MM.1S (cell line): ENCODE data around the gene USP33.

ENCODE experiments used
- DNase-seq: peaks from one replicate; pipeline ENCODE4 v3.0.0-alpha.2; 2015
- H2AFZ ChIP-seq: fragments of 300-600 bp; sonication (generic); 2 replicates; pipeline ENCODE4 v1.6.0; 2016; ENCODE audit warnings: antibody characterized with exemption, low read length
- H3F3A ChIP-seq: fragments of 300-600 bp; sonication (generic); 2 replicates; pipeline ENCODE4 v1.6.1; 2016; ENCODE audit warnings: mild to moderate bottlenecking, antibody characterized with exemption, low read length, moderate library complexity, mixed read lengths; ENCODE audit not compliant: insufficient read depth
- H3K27ac ChIP-seq: fragments of 300-600 bp; sonication (generic); 2 replicates; pipeline ENCODE4 v1.5.1; 2016; ENCODE audit warnings: mild to moderate bottlenecking, low read length
- H3K27me3 ChIP-seq: fragments of 300-600 bp; sonication (generic); replicated peaks from 2 replicates; pipeline ENCODE4 v1.6.0; 2016; ENCODE audit warnings: low read length; ENCODE audit not compliant: insufficient read depth
- H3K36me3 ChIP-seq: fragments of 300-600 bp; sonication (generic); replicated peaks from 2 replicates; pipeline ENCODE4 v1.6.1; 2016; ENCODE audit warnings: mild to moderate bottlenecking, low read length, mixed read lengths; ENCODE audit not compliant: insufficient read depth
- H3K4me1 ChIP-seq: fragments of 300-600 bp; sonication (generic); 2 replicates; pipeline ENCODE4 v1.6.1; 2016; ENCODE audit warnings: low read length, mixed read lengths
- H3K4me2 ChIP-seq: fragments of 300-600 bp; sonication (generic); 2 replicates; pipeline ENCODE4 v1.6.0; 2016; ENCODE audit warnings: low read depth, low read length
- H3K4me3 ChIP-seq: fragments of 300-600 bp; sonication (generic); 2 replicates; pipeline ENCODE4 v1.5.1; 2016; ENCODE audit warnings: low read length, mixed read lengths
- H3K79me2 ChIP-seq: fragments of 300-600 bp; sonication (generic); 2 replicates; pipeline ENCODE4 v1.6.1; 2016; ENCODE audit warnings: mixed run types, low read length, mixed read lengths
- H3K9ac ChIP-seq: fragments of 300-600 bp; sonication (generic); 2 replicates; pipeline ENCODE4 v1.6.1; 2016; ENCODE audit warnings: low read length, mixed read lengths
- H3K9me2 ChIP-seq: fragments of 300-600 bp; sonication (generic); replicated peaks from 2 replicates; pipeline ENCODE4 v1.6.1; 2016; ENCODE audit warnings: mild to moderate bottlenecking, low read length, mixed read lengths; ENCODE audit not compliant: insufficient read depth
- H3K9me3 ChIP-seq: fragments of 300-600 bp; sonication (generic); replicated peaks from 2 replicates; pipeline ENCODE4 v1.6.1; 2016; ENCODE audit warnings: mild to moderate bottlenecking, low read length, mixed read lengths; ENCODE audit not compliant: insufficient read depth
- H4K20me1 ChIP-seq: fragments of 300-600 bp; sonication (generic); 2 replicates; pipeline ENCODE4 v1.6.1; 2016; ENCODE audit warnings: mild to moderate bottlenecking, low read length, moderate library complexity, mixed read lengths; ENCODE audit not compliant: insufficient read depth
- CTCF ChIP-seq: fragments of 300-600 bp; sonication (generic); IDR thresholded peaks from 2 replicates; pipeline ENCODE4 v1.5.1; 2016; ENCODE audit warnings: antibody characterized with exemption, low read length, mixed read lengths
- EZH2 ChIP-seq: fragments of 300-600 bp; sonication (generic); optimal IDR thresholded peaks from 2 replicates; pipeline ENCODE3; 2017; ENCODE audit warnings: low read depth, mild to moderate bottlenecking, antibody characterized with exemption, low read length, mixed read lengths
- EZH2phosphoT487 ChIP-seq: fragments of 300-600 bp; sonication (generic); IDR thresholded peaks from 2 replicates; pipeline ENCODE4 v1.6.1; 2018; ENCODE audit warnings: antibody characterized with exemption, low read length

Gene USP33

GRCh38 chr1:77716065-77716464 is 43.6 kb downstream of the USP33 start:
- Histone ChIP-seq H3K79me2 (no peaks in the 10 kb centered on the region), H3K36me3 (peaks cover 7% of the 10 kb centered on the region; the same call in 1 of the 2 replicates), H3K27me3 (no peaks in the 10 kb centered on the region), H2AFZ (no peak overlapping the region), H3K9ac (no peak overlapping the region), H4K20me1 (no peaks in the 10 kb centered on the region; the same call in 1 of the 2 replicates), H3K27ac (no peak overlapping the region), H3K4me3 (no peak overlapping the region), H3K4me1 (no peaks in the 10 kb centered on the region), H3K9me2 (no peaks in the 10 kb centered on the region), H3K9me3 (no peaks in the 10 kb centered on the region), H3K4me2 (no peak overlapping the region), H3F3A (no peaks in the 10 kb centered on the region)
- DNase-seq: no peak
- TF ChIP-seq EZH2phosphoT487 (no peak), EZH2 (no peak), CTCF (no peak)

- Histone ChIP-seq H4K20me1 (no peaks in the 10 kb centered on the region), H3K9ac (no peak overlapping the region), H3K27ac (no peak overlapping the region), H3K4me3 (no peak overlapping the region), H3K4me1 (no peaks in the 10 kb centered on the region), H3K27me3 (no peaks in the 10 kb centered on the region), H3K36me3 (no peaks in the 10 kb centered on the region), H3K4me2 (no peak overlapping the region), H3K9me2 (no peaks in the 10 kb centered on the region), H2AFZ (no peak overlapping the region), H3K79me2 (no peaks in the 10 kb centered on the region), H3K9me3 (no peaks in the 10 kb centered on the region), H3F3A (no peaks in the 10 kb centered on the region)
- TF ChIP-seq CTCF: no peak
- no peak for TF ChIP-seq EZH2
- no peak for TF ChIP-seq EZH2phosphoT487
- DNase-seq: no peak
Observed at GRCh38 chr1:77709727-77710126, 49.9 kb downstream of the USP33 start.

GRCh38 chr1:77706321-77706720 is 53.3 kb downstream of the USP33 start:
- H3K27ac ChIP-seq: no peak overlapping the region
- TF ChIP-seq CTCF (no peak), EZH2 (no peak), EZH2phosphoT487 (no peak)
- no peak overlapping the region for H3K9ac ChIP-seq
- H3K9me3 ChIP-seq: no peaks in the 10 kb centered on the region
- H3F3A ChIP-seq: no peaks in the 10 kb centered on the region
- H3K9me2 ChIP-seq: no peaks in the 10 kb centered on the region
- H3K36me3 ChIP-seq: no peaks in the 10 kb centered on the region
- H3K79me2 ChIP-seq: no peaks in the 10 kb centered on the region
- no peak overlapping the region for H2AFZ ChIP-seq
- H3K4me1 ChIP-seq: no peaks in the 10 kb centered on the region
- H3K4me2 ChIP-seq: no peak overlapping the region
- H3K4me3 ChIP-seq: no peak overlapping the region
- DNase-seq: no peak
- no peaks in the 10 kb centered on the region for H4K20me1 ChIP-seq
- H3K27me3 ChIP-seq: no peaks in the 10 kb centered on the region
